HK-2 (cell line): ENCODE data around the gene NRN1.
"Not testable (repeated sequence)": the region's sequence is repeated elsewhere in the genome, so short reads cannot be mapped to it uniquely, and the experiment has no call there.

ENCODE experiments used
- DNase-seq: peaks from one replicate; pipeline ENCODE4 v3.0.0-alpha.2; 2018; ENCODE audit not compliant: unreplicated experiment

Gene NRN1

DNA sequence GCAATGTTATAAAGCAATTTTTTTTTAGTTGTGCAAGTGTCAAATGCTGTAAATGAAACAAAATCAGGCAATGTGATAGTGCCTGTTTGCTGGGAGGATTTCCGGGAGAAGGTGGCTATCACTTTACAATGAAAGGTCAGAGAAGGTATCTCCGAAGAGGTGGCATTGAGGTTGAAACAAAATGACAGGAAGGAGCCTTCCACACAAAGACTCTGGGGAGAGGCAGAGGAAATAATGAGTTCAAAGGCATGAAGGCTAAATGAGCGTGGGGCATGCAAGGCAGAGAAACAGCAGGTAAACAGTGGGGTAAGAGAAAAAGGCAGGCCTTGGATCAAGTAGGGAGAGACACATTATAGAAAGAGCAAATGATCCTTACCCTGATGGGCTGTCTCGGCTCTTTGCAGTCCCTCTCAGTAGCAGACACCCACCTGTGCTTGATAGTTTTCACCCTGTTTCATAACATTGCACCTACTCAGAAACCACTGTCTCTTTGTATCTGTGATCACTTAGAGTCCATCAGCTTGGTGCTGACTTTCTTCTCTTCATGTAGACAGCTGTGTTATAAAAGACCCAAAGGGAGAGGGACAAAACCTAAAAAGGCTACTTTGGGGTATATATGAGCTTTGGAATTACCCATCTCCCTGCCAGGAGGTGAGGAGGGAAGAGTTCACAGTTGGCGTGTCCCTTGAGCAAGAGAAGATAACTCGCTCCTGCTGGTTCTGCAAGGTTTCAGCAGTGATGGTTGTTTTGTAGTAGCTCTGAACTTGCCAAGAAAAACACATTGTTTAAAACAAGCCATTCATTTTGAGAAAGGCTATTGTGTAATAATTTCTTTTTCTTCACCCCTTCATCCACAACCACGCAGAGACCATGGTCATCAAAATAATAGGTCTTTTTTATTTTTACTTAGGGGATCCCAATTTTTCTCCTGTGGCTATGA, 22.3 kb downstream of the NRN1 start:
- no peak for DNase-seq

DNA sequence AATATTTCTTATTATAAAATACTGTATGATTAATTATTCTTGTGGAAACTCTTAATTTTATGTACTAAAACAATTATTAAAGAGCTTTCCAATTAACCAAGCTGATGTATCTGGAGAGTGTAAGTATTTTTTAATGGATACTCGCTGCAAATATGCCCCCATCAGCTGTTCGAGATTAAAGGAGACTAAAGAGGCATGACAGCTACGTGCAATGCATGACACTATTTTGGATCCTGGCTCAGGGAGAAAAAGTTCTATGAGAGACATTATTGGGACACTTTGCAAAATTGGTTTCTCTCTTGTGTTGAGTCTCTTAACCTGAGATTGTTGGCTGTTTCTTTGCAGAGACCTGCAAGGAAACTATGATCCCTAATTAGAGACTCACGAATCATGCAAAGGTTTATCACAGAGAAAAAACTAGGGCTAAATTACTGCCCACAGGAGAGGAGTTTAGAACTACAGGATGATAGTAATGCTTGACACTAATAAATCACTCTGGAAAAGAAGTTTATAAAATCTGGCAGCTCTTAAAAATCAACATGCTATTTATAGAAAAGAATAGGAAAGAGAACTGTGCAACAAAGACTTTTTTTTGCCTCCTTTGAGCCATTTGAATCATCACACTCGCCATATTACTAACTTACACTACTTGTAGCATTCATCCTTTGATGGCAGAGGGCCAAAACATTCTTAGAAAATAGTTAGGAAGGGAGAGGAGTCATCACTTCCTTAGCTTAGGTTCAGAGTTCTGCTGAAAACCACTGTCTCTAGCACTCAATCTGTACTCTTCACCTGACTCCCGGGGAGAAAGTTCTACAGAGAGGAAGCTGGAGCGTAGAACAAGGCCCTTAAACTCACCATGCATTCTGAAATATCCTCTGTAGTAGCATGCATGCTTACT, 25.3 kb downstream of the NRN1 start:
- no peak for DNase-seq

DNA sequence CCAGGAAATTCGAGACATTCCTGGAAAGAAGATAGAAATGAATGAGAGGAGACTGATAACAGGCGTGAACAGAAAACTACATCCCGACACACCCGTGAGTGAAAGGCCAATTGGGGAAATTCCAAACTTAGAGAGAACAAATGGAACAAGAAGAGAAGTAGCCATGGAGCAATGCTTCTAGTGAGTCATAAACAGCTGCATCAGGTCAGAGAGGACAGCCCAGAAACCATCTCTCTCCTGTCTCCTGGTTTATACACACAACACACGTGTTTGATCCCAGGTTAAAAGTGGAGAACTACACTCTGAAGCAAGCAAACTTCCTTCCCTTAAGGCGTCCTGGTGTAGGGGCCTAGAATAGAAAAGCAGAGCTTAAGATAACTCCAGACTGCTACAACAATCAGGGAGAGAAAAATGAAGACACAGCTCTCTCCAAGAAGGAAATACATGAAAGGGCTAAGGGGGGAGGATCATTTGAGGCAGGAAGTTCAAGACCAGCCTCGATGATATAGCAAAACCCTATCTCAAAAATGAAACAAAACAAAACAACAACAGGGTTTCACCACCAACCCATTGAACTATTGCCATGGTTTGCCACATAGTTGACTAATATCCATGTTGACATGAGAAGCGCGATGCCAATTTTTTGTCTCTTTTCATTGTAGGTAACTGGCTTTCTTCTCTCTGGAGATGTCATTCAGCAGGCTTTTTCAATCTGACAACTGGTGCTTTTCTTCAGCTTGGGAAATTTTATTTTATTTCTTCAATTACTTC, 26.9 kb downstream of the NRN1 start:
- no peak for DNase-seq

DNA sequence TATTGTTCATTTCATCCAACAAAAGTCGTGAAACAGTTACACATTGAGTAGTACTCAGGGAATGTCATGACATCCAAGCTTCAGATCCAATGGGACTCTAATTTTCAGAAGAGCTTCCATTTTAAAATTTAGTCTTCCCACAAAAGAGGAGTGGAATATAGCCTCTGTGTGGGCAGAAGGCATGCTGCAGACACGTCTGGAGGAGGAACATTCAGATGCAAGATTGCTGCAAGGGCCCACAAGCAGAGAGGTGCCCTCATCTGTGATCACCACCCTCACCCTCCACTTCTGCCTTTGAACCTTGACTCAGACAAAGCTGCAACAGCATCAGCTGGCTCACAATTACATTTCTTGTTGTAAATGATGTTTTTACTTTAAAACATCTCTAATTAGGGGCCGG, 29.9 kb downstream of the NRN1 start:
- DNase-seq = no peak

DNA sequence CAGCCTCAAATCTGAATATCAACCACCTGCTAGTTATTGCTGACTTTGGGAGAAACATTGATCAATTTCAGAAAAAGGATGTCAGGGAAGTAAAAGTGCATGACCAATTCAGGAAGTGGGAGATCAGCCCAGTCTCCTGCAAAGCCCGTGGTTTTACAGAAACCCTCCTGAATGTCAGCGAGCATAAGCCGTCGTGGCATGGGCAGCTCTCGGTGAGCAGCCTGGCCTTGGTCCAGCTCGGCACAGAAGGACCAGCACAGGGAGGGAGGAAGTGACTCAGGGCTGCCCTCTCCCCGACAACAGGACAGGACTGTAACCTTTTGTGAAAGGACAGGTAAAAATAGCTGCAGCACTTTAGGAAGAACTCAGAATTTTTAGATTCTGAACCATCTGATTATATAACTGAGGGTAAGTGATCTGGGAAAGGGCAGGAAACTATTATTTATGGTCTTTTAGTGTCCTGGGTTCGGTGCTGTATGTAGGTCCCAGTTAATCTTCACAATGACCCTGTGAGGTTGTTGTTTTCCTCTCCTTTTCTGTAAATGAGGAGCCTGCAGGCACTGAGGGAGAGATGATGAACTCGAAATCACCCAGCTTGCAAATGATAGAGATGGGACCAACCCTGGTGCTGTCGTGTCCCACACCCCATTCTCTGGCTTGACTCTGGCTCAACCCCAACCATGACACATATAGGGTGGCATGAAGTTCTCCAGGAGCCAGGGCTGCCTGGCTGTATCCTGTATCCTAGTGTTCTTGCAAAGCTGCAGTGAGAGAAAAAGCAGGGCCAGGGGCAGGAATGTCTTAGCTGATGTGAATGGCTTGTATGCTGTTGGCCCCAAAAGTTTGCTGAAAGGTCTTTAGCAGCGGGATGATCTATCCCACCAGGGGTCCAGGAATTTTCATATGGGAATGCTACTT, 37.6 kb downstream of the NRN1 start:
- DNase-seq = peak; percentile 21

DNA sequence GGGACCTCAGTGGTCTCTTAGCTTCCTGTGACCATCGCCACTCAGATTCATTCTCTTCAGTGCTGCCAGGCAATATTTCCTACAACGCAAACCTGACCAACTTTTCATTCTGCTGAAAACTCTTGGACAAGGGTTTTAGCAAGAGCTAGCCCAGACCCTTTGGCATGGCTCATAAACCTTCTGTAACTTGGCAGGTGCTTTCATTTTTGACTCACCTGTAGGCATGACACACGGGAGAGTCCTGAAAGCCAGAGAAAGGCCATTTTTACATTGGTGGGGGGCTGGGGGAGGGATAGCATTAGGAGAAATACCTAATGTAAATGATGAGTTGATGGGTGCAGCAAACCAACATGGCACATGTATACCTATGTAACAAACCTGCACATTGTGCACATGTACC, 38.7 kb downstream of the NRN1 start:
- not testable (repeated sequence) for DNase-seq

DNA sequence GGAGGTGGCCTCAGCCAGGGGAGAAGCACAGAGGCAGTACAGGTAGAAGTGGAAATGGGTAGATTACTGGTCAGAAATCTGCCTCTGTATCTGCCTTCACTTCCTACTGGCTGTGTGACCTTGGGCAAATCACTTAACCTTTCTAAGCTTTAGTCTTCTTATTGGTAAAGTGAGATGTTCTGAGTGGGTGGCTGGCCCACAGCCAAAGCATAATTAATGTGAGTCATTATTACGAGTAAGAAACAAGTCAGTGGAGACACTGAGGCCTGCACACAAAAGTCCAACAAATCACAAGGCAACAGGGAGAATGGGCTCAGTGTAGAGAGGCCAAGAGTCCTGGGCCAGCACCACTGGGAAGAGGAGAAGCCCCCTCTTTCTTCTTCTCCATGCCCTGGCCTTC, 39.1 kb downstream of the NRN1 start:
- no peak for DNase-seq

DNA sequence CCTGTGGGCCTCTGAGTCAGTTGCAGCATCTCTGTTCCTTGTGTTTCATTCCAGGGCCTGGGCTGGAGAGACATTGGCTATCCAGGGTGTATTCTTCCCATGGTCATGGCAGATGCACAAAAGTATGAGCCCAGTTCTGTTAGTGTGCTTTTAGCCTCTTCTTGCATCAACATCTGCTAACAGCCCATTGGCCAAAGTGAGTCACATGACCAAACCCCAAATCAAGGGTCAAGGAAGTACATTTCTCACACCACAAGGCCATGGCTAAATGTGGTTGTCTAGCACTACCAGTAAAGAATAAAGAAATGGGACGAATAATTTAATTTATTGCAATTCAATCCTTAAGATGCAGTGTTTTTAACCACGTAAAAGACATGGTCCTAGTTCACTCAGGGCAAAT, 43.9 kb downstream of the NRN1 start:
- no peak for DNase-seq

DNA sequence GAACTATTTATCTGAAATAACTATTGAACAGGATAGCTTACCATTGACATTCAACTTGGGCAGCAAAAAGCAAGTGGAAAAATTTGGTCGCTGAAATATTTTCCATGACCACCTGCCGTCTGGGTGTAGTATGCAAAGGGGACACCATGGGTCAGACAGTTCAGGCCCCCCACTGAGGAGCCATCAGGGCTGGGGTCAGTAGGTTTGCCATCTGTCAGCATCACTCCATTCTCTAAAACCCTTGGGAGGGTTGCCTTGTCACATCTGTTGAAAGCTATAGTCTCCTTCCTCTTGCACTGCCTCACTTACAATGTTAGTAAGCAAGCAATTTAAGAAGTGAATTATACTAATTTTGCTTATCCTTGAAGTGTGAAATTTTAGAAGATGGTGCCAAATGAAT, 44.9 kb downstream of the NRN1 start:
- no peak for DNase-seq

DNA sequence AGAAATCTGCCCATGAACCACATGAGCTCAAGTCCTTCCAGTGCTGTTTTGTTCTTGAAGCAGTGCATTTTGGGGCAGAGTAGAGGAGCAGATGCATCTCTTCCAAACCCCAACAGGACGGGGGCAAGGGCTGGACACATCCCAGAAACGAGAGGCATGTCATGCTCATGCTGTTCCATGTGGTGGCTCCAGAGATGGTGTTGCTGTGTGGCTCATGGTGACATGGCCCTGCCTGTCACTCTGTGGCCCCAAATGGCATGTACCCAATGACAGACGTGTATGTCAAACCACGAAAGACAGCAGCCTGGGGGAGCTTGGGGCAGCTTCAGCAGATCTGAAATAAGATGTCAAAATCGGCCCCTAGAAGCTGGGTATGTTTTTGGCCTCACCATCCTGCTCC, 46.3 kb downstream of the NRN1 start:
- no peak for DNase-seq

DNA sequence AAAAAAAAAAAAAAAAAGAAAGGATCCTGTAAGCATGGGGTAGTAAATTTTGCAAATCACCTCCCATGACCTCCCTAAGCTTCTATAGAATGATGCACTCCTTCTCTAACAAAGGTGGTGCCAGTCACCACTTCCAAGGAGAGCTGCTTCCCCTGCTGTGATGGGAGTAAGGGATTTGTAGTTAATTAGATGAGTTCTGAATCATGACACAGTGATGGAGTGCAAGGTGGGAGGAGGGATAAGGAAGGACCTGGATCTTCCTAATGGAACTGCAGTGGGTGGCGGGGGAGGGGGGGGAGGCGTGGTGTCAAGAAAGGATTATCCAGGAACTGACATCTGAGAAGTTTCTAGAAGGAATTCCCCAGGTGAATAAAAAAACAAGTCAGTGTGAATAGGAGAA, 47.8 kb downstream of the NRN1 start:
- no peak for DNase-seq

DNA sequence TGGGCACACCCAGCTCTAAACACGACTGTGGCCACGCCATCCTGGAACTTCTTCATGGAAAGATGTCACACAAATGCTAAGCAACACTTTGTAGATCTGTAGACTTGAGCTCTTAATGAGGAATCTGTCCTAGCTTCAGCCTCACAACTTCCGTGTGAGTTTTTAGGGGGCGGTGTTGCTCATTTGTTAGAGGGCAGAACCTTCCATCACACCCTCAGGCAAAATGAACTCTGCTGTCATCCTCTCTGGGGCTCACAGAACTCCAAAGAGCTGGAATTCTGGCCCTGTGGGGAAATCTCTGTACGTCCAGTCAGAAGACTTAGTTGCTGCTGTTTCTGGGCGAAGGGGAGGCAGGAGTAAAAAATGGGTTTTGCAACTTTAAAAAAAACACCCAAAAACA, 49.8 kb downstream of the NRN1 start:
- DNase-seq = no peak

DNA sequence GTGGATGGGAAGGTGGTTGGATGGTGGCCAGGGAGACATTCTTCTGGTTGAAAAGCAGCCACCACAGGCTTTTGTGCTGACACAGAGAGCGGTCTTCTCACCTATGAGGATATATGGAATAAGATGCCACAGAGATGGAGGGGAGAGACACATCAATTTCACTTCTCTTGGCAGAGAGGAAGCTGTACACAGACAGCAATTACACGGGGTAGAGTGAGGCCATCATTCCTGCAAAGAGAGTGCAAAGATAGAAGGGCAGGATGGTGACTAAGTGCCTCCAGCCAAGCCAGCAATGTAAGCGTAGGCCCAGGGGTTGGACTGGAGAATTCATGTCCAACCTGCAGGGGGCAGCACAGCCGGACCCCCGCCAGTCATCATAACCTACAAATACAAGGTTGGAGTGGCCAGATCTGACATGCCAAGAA, 56.4 kb downstream of the NRN1 start:
- DNase-seq = no peak
